Measurements from ENCODE around the gene ATXN7L1. TPM values are rescaled to one million over a fixed set of nuclear protein-coding genes. Genes with fewer than 3 reads are reported as not detected.

ATXN7L1 gene
- total and polyA plus RNA-seq, 2 of the 4 experiments (the other 2 are of a cell fraction) = 3.5 to 4.3 TPM

DNA sequence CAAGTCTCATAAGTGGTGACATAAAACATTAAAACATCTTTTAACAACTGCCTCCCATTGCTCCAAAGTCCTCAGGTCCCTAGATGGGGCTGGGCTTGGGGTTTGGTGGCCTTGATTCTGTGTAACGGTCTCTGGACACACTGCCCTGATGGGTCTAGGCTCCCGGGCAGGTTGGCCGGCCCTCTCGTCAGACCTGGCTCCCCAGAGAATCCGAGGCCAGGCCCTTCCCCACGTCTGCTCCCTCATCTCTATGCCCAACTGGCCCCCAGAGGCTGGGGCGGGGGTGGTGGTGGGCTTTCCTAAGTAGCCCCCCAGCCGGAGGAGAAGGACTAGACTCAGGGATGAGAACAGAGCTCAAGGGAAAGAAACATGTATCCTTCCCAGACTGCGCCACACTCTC, 263.6 kb downstream of the ATXN7L1 start:
- Histone ChIP-seq H3K79me1 (ENCODE audit: low read depth in 1 of 2, low read length in 2 of 2) (no peaks in the 10 kb centered on the region), H3K4ac (ENCODE audit: low read depth, low read length) (no peak overlapping the region), H3K56ac (ENCODE audit: extremely low read depth, insufficient read depth, low read length) (no peak overlapping the region), H4K91ac (ENCODE audit: insufficient read depth, low read depth, low read length) (no peak overlapping the region), H3K23ac (ENCODE audit: low read depth, low read length) (no peak overlapping the region), H3K27me3 (ENCODE audit: control insufficient read depth, insufficient read depth, low read length) (no peaks in the 10 kb centered on the region), H2AK9ac (replicated peaks; ENCODE audit: low read depth, low read length, poor library complexity) (no peak overlapping the region), H3K4me2 (ENCODE audit: low read depth, low read length) (no peak overlapping the region), H2BK120ac (ENCODE audit: low read depth, low read length) (no peak overlapping the region), H3K14ac (replicated peaks; ENCODE audit: low read depth, low read length) (no peak overlapping the region), H3K9me1 (ENCODE audit: insufficient read depth, low read length) (peaks cover 2% of the 10 kb centered on the region; the same call in 1 of the 2 replicates), H3K9me3 (ENCODE audit: control insufficient read depth, insufficient read depth, low read length) (no peaks in the 10 kb centered on the region), H2BK20ac (ENCODE audit: low read depth, low read length) (no peak overlapping the region), H2BK5ac (ENCODE audit: low read depth, low read length, poor library complexity, severe bottlenecking) (no peak overlapping the region), H4K8ac (ENCODE audit: low read depth in 2 of 2, low read length in 2 of 2) (no peak overlapping the region), H4K20me1 (ENCODE audit: insufficient read depth, low read length) (no peaks in the 10 kb centered on the region), H3K18ac (ENCODE audit: low read depth, low read length) (no peak overlapping the region), H3K4me1 (ENCODE audit: control insufficient read depth, insufficient read depth, low read length) (no peaks in the 10 kb centered on the region), H3K9ac (ENCODE audit: low read depth, low read length) (no peak overlapping the region), H2AK5ac (ENCODE audit: low read depth, low read length) (no peak overlapping the region), H4K5ac (ENCODE audit: low read depth, low read length) (no peak overlapping the region), H2BK15ac (ENCODE audit: low read depth, low read length) (no peak overlapping the region), H3K27ac (ENCODE audit: insufficient read depth, low read length) (no peak overlapping the region), H3K4me3 (ENCODE audit: insufficient read depth, low read depth, low read length) (no peak overlapping the region), H3K36me3 (ENCODE audit: control insufficient read depth, insufficient read depth, low read length) (peaks cover 19% of the 10 kb centered on the region), H2AFZ (replicated peaks; ENCODE audit: low read length, poor library complexity) (no peak overlapping the region)
- in situ Hi-C loops (cut with MboI; ENCODE audit: low sequenced_read_pairs) = no loop called here
- no TSS peak for BruUV-seq (replicated peaks)
- ATAC-seq (ENCODE audit: low read depth) (no peak), DNase-seq (no peak)
- CTCF ChIA-PET = no interaction called here
- no CpG with 5 or more reads among the region's 9 CpGs for WGBS, 2 experiments (ENCODE audit: extremely low coverage in 2 of 2, insufficient read length in 1 of 2)
- POLR2A ChIA-PET (ENCODE audit: unreplicated experiment) = no interaction called here
- TF ChIP-seq RAD21 (IDR thresholded peaks at IDR 0.05; ENCODE audit: low read length) = no peak
- TF ChIP-seq MAZ (IDR thresholded peaks at IDR 0.05; ENCODE audit: borderline replicate concordance, low read depth, low read length) = no peak
- TF ChIP-seq, protein P1, sequence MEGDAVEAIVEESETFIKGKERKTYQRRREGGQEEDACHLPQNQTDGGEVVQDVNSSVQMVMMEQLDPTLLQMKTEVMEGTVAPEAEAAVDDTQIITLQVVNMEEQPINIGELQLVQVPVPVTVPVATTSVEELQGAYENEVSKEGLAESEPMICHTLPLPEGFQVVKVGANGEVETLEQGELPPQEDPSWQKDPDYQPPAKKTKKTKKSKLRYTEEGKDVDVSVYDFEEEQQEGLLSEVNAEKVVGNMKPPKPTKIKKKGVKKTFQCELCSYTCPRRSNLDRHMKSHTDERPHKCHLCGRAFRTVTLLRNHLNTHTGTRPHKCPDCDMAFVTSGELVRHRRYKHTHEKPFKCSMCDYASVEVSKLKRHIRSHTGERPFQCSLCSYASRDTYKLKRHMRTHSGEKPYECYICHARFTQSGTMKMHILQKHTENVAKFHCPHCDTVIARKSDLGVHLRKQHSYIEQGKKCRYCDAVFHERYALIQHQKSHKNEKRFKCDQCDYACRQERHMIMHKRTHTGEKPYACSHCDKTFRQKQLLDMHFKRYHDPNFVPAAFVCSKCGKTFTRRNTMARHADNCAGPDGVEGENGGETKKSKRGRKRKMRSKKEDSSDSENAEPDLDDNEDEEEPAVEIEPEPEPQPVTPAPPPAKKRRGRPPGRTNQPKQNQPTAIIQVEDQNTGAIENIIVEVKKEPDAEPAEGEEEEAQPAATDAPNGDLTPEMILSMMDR (conservative IDR thresholded peaks at IDR 0.05; ENCODE audit: low read depth, low read length) = no peak
- TF ChIP-seq FOS (IDR thresholded peaks at IDR 0.05; ENCODE audit: low read depth, low read length) = no peak
- TF ChIP-seq SMC3 (IDR thresholded peaks at IDR 0.05; ENCODE audit: low read depth, low read length) = no peak
- TF ChIP-seq CHD1 (IDR thresholded peaks at IDR 0.05; ENCODE audit: low read depth, low read length) = no peak
- no peak for TF ChIP-seq MXI1 (IDR thresholded peaks at IDR 0.05; ENCODE audit: borderline replicate concordance, low read depth, low read length)
- TF ChIP-seq RCOR1 (IDR thresholded peaks at IDR 0.05; ENCODE audit: insufficient replicate concordance, low read length) = no peak
- TF ChIP-seq NFE2L2 (IDR thresholded peaks at IDR 0.05; ENCODE audit: low read depth, low read length) = no peak
- TF ChIP-seq BHLHE40 (IDR thresholded peaks at IDR 0.05; ENCODE audit: low read depth, low read length) = no peak
- no peak for TF ChIP-seq RFX5 (IDR thresholded peaks at IDR 0.05; ENCODE audit: low read depth, low read length)
- TF ChIP-seq POLR2A (IDR thresholded peaks at IDR 0.05; ENCODE audit: low read depth, low read length) = no peak
- no peak for TF ChIP-seq CEBPB (IDR thresholded peaks at IDR 0.05; ENCODE audit: low read depth, low read length)
- TF ChIP-seq MAFK (IDR thresholded peaks at IDR 0.05; ENCODE audit: low read depth, low read length) = no peak
- TF ChIP-seq, protein P2, sequence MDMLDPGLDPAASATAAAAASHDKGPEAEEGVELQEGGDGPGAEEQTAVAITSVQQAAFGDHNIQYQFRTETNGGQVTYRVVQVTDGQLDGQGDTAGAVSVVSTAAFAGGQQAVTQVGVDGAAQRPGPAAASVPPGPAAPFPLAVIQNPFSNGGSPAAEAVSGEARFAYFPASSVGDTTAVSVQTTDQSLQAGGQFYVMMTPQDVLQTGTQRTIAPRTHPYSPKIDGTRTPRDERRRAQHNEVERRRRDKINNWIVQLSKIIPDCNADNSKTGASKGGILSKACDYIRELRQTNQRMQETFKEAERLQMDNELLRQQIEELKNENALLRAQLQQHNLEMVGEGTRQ (IDR thresholded peaks at IDR 0.05; ENCODE audit: low read depth, low read length) = no peak
- TF ChIP-seq, protein P3, sequence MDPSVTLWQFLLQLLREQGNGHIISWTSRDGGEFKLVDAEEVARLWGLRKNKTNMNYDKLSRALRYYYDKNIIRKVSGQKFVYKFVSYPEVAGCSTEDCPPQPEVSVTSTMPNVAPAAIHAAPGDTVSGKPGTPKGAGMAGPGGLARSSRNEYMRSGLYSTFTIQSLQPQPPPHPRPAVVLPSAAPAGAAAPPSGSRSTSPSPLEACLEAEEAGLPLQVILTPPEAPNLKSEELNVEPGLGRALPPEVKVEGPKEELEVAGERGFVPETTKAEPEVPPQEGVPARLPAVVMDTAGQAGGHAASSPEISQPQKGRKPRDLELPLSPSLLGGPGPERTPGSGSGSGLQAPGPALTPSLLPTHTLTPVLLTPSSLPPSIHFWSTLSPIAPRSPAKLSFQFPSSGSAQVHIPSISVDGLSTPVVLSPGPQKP (IDR thresholded peaks at IDR 0.05; ENCODE audit: borderline replicate concordance, low read depth, low read length) = no peak
- intact Hi-C loops (cut with micrococcal nuclease) = no loop called here
- dilution Hi-C loops (cut with HindIII; ENCODE audit: low sequenced_read_pairs, unreplicated experiment) = no loop called here

Data from IMR-90 (cell line).